ENCODE results near the gene IFT88. TPM values are rescaled to one million over a fixed set of nuclear protein-coding genes. Genes with fewer than 3 reads are reported as not detected.

Gene IFT88
- total and polyA plus RNA-seq, 9 of the 15 experiments (the other 6 are each of a cell fraction or from before 2014, with no cell fraction given): 8.3 to 13.5 (median 10.0) TPM

GRCh38 chr13:20671789-20672188 is 104.8 kb downstream of the IFT88 start:
- ChIA-PET CTCF (ENCODE audit: low intra/inter-chr PET ratio) (no interaction called here), POLR2A (no interaction called here)
- Histone ChIP-seq H3K36me3 (ENCODE audit: control insufficient read depth, insufficient read depth, low read length) (no peaks in the 10 kb centered on the region), H3K9me3 (replicated peaks; ENCODE audit: control insufficient read depth, insufficient read depth, low read depth, low read length) (no peaks in the 10 kb centered on the region), H4K20me1 (replicated peaks; ENCODE audit: control insufficient read depth, insufficient read depth, low read length) (no peaks in the 10 kb centered on the region), H3K27ac (ENCODE audit: extremely low read depth, low read depth, low read length) (no peak overlapping the region), H2AFZ (ENCODE audit: low read depth, low read length) (no peak overlapping the region), H3K79me2 (ENCODE audit: control insufficient read depth, insufficient read depth, low read length) (no peaks in the 10 kb centered on the region), H3K4me2 (ENCODE audit: insufficient read depth, low read length) (no peak overlapping the region), H3K27me3 (ENCODE audit: control insufficient read depth in 2 of 2, insufficient read depth in 2 of 2, low read length in 2 of 2) (no peaks in the 10 kb centered on the region), H3K9ac (ENCODE audit: insufficient read depth in 1 of 2, low read depth in 2 of 2, low read length in 2 of 2) (no peak overlapping the region), H3K4me3 (no peak overlapping the region), H3K9me1 (ENCODE audit: control insufficient read depth, insufficient read depth, low read length) (no peaks in the 10 kb centered on the region), H3K4me1 (replicated peaks in 1 of 2; ENCODE audit: control insufficient read depth in 2 of 2, insufficient read depth in 2 of 2, low read length in 2 of 2) (no peaks in the 10 kb centered on the region; a peak in 2 of 5 replicates)
- no peak for FAIRE-seq
- in situ Hi-C loops (cut with MboI): no loop called here
- no peak for DNase-seq (ENCODE audit: extremely low read depth in 1 of 4, low spot score in 3 of 4)
- WGBS (ENCODE audit: insufficient coverage, low coverage, missing lambda C conversion rate): 40% methylated on average over 1 of the region's 1 CpG
- no peak for ATAC-seq
- intact Hi-C loops (cut with micrococcal nuclease): no loop called here
- TF ChIP-seq OTX1 (CRISPR knock-in tag; IDR thresholded peaks at IDR 0.05) (no peak), USF2 (CRISPR knock-in tag; IDR thresholded peaks at IDR 0.05) (no peak), RUNX1 (IDR thresholded peaks at IDR 0.05; ENCODE audit: low read depth) (no peak), ZNF445 (CRISPR knock-in tag; IDR thresholded peaks at IDR 0.05; ENCODE audit: low read depth) (no peak), KLF1 (tag; IDR thresholded peaks at IDR 0.05) (no peak), NFYB (IDR thresholded peaks at IDR 0.05; ENCODE audit: extremely low read depth, insufficient read length) (no peak), CREB5 (CRISPR knock-in tag; IDR thresholded peaks at IDR 0.05) (no peak), ZBTB5 (IDR thresholded peaks at IDR 0.05) (no peak), SMARCC2 (IDR thresholded peaks at IDR 0.05; ENCODE audit: low read depth) (no peak), STAT5A (IDR thresholded peaks at IDR 0.05; ENCODE audit: borderline replicate concordance, low read length) (no peak), FOXP4 (CRISPR knock-in tag; IDR thresholded peaks at IDR 0.05; ENCODE audit: borderline replicate concordance) (no peak), PHF8 (IDR thresholded peaks at IDR 0.05; ENCODE audit: borderline replicate concordance, low read length) (no peak), TEAD2 (tag; IDR thresholded peaks at IDR 0.05) (no peak), ZNF232 (CRISPR knock-in tag; IDR thresholded peaks at IDR 0.05) (no peak), TOE1 (IDR thresholded peaks at IDR 0.05; ENCODE audit: borderline replicate concordance) (no peak), TOE1 (CRISPR knock-in tag; IDR thresholded peaks at IDR 0.05; ENCODE audit: borderline replicate concordance, low read depth) (no peak)
- no TSS peak for BruUV-seq (replicated peaks)

Data from K562 (cell line).